Activated CD4-positive, alpha-beta T cell treated with anti-CD3 and anti-CD28 coated beads for 24 hours (primary cell): ENCODE data around the gene GIMD1.

ENCODE experiments used
- DNase-seq, 2 donors: peaks; one replicate each; pipeline ENCODE4 v3.0.0-alpha.2; 2020; ENCODE audit warnings: low read depth in 2 of 2

GIMD1 gene

GRCh38 chr4:106315476-106315967 lies 53.1 kb downstream of the GIMD1 start:
- peak in 1 of 2 donors; percentile 25 for DNase-seq

- no peak for DNase-seq
Observed at GRCh38 chr4:106314960-106315359, 53.6 kb downstream of the GIMD1 start.

GRCh38 chr4:106312997-106313522 lies 55.5 kb downstream of the GIMD1 start:
- no peak for DNase-seq

GRCh38 chr4:106312377-106312776 lies 56.2 kb downstream of the GIMD1 start:
- no peak for DNase-seq
